PC-3 (cell line): Measurements from ENCODE around the gene CEP170B. TPM values are rescaled to one million over a fixed set of nuclear protein-coding genes. Genes with fewer than 3 reads are reported as not detected.

Experiments
- ATAC-seq: fragments of 200-7000 bp; cut with Tn5 transposase; 2 replicates; pipeline ENCODE4 v1.9.1; 2020; ENCODE audit warnings: mild to moderate bottlenecking, moderate library complexity
- BruUV-seq: library from RNA; stranded (reverse); fragments of 400-500 nt; replicated peaks from 2 replicates; lab custom pipeline; 2021; lab: Mats Ljungman, UMichigan
- CTCF ChIA-PET: fragments of 300-600 bp; sonication (Branson Sonifier 250); formaldehyde crosslinking; loops from one replicate; lab custom pipeline; 2022; ENCODE audit warnings: antibody characterized with exemption; lab: Charles Lee
- POLR2A ChIA-PET: fragments of 300-600 bp; sonication (Branson Sonifier 250); formaldehyde crosslinking; loops from one replicate; lab custom pipeline; 2022; ENCODE audit warnings: antibody characterized with exemption; ENCODE audit not compliant: unreplicated experiment; lab: Charles Lee
- DNase-seq: peaks from one replicate; pipeline ENCODE4 v3.0.0-alpha.2; 2015
- H2AFZ ChIP-seq: fragments of 300-600 bp; sonication (generic); 2 replicates; pipeline ENCODE4 v1.6.0; 2016; ENCODE audit warnings: antibody characterized with exemption, low read length
- H3F3A ChIP-seq: fragments of 300-600 bp; sonication (generic); one replicate; pipeline ENCODE4 v1.6.0; 2017; ENCODE audit warnings: antibody characterized with exemption, low read length, control low read depth, mild to moderate bottlenecking; ENCODE audit not compliant: unreplicated experiment
- H3K27ac ChIP-seq: fragments of 300-600 bp; sonication (generic); 2 replicates; pipeline ENCODE4 v1.5.1; 2016; ENCODE audit warnings: mild to moderate bottlenecking, low read length
- H3K27me3 ChIP-seq: fragments of 300-600 bp; sonication (generic); 2 replicates; pipeline ENCODE4 v1.6.1; 2016; ENCODE audit warnings: low read length, mixed read lengths
- H3K36me3 ChIP-seq: fragments of 300-600 bp; sonication (generic); 2 replicates; pipeline ENCODE4 v1.6.1; 2016; ENCODE audit warnings: low read depth, mixed run types, low read length, mixed read lengths
- H3K4me1 ChIP-seq: fragments of 300-600 bp; sonication (generic); 2 replicates; pipeline ENCODE4 v1.5.1; 2016; ENCODE audit warnings: low read length; ENCODE audit not compliant: insufficient read depth
- H3K4me2 ChIP-seq: fragments of 300-600 bp; sonication (generic); 2 replicates; pipeline ENCODE4 v1.6.0; 2016; ENCODE audit warnings: low read length
- H3K4me3 ChIP-seq: fragments of 300-600 bp; sonication (generic); 2 replicates; pipeline ENCODE4 v1.5.1; 2016; ENCODE audit warnings: mild to moderate bottlenecking, low read length, mixed read lengths
- H3K79me2 ChIP-seq: fragments of 300-600 bp; sonication (generic); 2 replicates; pipeline ENCODE4 v1.6.1; 2017; ENCODE audit warnings: low read length, mixed read lengths
- H3K9ac ChIP-seq: fragments of 300-600 bp; sonication (generic); 2 replicates; pipeline ENCODE4 v1.6.0; 2016; ENCODE audit warnings: mild to moderate bottlenecking, low read length
- H3K9me2 ChIP-seq: fragments of 300-600 bp; sonication (generic); replicated peaks from 2 replicates; pipeline ENCODE4 v1.6.1; 2016; ENCODE audit warnings: mixed run types, low read length, mixed read lengths
- H3K9me3 ChIP-seq: fragments of 300-600 bp; sonication (generic); 2 replicates; pipeline ENCODE4 v1.6.1; 2016; ENCODE audit warnings: low read length, mixed read lengths
- H4K20me1 ChIP-seq: fragments of 300-600 bp; sonication (generic); 2 replicates; pipeline ENCODE4 v1.6.1; 2016; ENCODE audit warnings: low read length, mixed read lengths
- CTCF ChIP-seq: fragments of 300-600 bp; sonication (generic); conservative IDR thresholded peaks from 2 replicates; pipeline ENCODE4 v1.5.1; 2017; ENCODE audit warnings: antibody characterized with exemption, low read depth, mild to moderate bottlenecking, low read length
- EZH2 ChIP-seq: fragments of 300-600 bp; sonication (generic); IDR thresholded peaks from one replicate; pipeline ENCODE4 v1.6.1; 2017; ENCODE audit warnings: antibody characterized with exemption, mild to moderate bottlenecking, low read length; ENCODE audit not compliant: unreplicated experiment
- EZH2phosphoT487 ChIP-seq: fragments of 300-600 bp; sonication (generic); IDR thresholded peaks from 2 replicates; pipeline ENCODE4 v1.6.1; 2018; ENCODE audit warnings: mild to moderate bottlenecking, antibody characterized with exemption, low read length, borderline replicate concordance
- intact Hi-C: fragments of 100-400 bp; cut with micrococcal nuclease; formaldehyde crosslinking; loops from 2 replicates; pipeline ENCODE4 v1.9.0; 2023
- total RNA-seq: library from RNA; depleted of rRNA; stranded (reverse); fragments of >200 nt; gene quantifications from 2 replicates; pipeline ENCODE4 v1.2.3, GENCODE V29; 2014

Gene CEP170B
- total RNA-seq, 1 experiment from 2014 or later: 33.2 TPM

GRCh38 chr14:104887623-104888488, 22.8 kb downstream of the CEP170B start:
- no peak for DNase-seq
- Histone ChIP-seq H3K4me2 (no peak overlapping the region), H3K9me3 (no peaks in the 10 kb centered on the region), H3K9me2 (no peaks in the 10 kb centered on the region), H3K4me3 (no peak overlapping the region), H3K36me3 (peaks cover 16% of the 10 kb centered on the region; the same call in 1 of the 2 replicates), H3F3A (no peaks in the 10 kb centered on the region), H3K79me2 (no peaks in the 10 kb centered on the region), H3K4me1 (no peaks in the 10 kb centered on the region), H4K20me1 (no peaks in the 10 kb centered on the region), H3K27me3 (no peaks in the 10 kb centered on the region), H3K9ac (no peak overlapping the region), H3K27ac (no peak overlapping the region), H2AFZ (no peak overlapping the region)
- TF ChIP-seq EZH2: no peak
- no peak for TF ChIP-seq CTCF
- TF ChIP-seq EZH2phosphoT487: no peak
- POLR2A ChIA-PET: no interaction called here
- no TSS peak for BruUV-seq
- CTCF ChIA-PET: no interaction called here
- ATAC-seq: no peak
- intact Hi-C loops: no loop called here

- ATAC-seq: no peak
Observed at GRCh38 chr14:104888489-104889374, 23.7 kb downstream of the CEP170B start.

More at GRCh38 chr14:104888489-104889374, 23.7 kb downstream of the CEP170B start:
- Histone ChIP-seq H3K79me2 (no peaks in the 10 kb centered on the region), H4K20me1 (no peaks in the 10 kb centered on the region), H3K4me1 (no peaks in the 10 kb centered on the region), H3K9me3 (no peaks in the 10 kb centered on the region), H3K27me3 (no peaks in the 10 kb centered on the region), H3K4me3 (no peak overlapping the region), H3K4me2 (no peak overlapping the region), H3K36me3 (peaks cover 16% of the 10 kb centered on the region; the same call in 1 of the 2 replicates), H3F3A (no peaks in the 10 kb centered on the region), H3K27ac (no peak overlapping the region), H3K9me2 (no peaks in the 10 kb centered on the region), H3K9ac (no peak overlapping the region), H2AFZ (no peak overlapping the region)
- BruUV-seq: no TSS peak
- DNase-seq: no peak
- intact Hi-C loops: no loop called here
- TF ChIP-seq EZH2 (no peak), CTCF (no peak), EZH2phosphoT487 (no peak)
- ChIA-PET CTCF (no interaction called here), POLR2A (no interaction called here)
